Activated naive CD4-positive, alpha-beta T cell treated with anti-CD3 and anti-CD28 coated beads for 36 hours (primary cell): ENCODE measurements around the gene MTIF3. TPM values are rescaled to one million over a fixed set of nuclear protein-coding genes. Genes with fewer than 3 reads are reported as not detected.

Experiments used
- CTCF ChIA-PET: fragments of 350-600 bp; sonication (Branson Sonifier 250); formaldehyde crosslinking; loops from one replicate; lab custom pipeline; 2021; ENCODE audit warnings: antibody characterized with exemption; lab: Charles Lee
- DNase-seq: peaks from one replicate; pipeline ENCODE4 v3.0.0-alpha.2; 2020
- H3K27ac Mint-ChIP-seq: one replicate; pipeline ENCODE4 v1.8.0; 2021; ENCODE audit warnings: mild to moderate bottlenecking, mixed read lengths
- H3K27me3 Mint-ChIP-seq: one replicate; pipeline ENCODE4 v1.8.0; 2021; ENCODE audit warnings: low read depth, mixed read lengths
- H3K36me3 Mint-ChIP-seq: one replicate; pipeline ENCODE4 v1.8.0; 2021; ENCODE audit warnings: low read depth, mixed read lengths
- H3K4me1 Mint-ChIP-seq: one replicate; pipeline ENCODE4 v1.8.0; 2021; ENCODE audit warnings: low read depth, mixed read lengths
- H3K4me3 Mint-ChIP-seq: one replicate; pipeline ENCODE4 v1.8.0; 2021; ENCODE audit warnings: mild to moderate bottlenecking, moderate library complexity, mixed read lengths
- H3K9me3 Mint-ChIP-seq: one replicate; pipeline ENCODE4 v1.8.0; 2021; ENCODE audit warnings: mixed read lengths
- intact Hi-C: fragments of 100-400 bp; cut with micrococcal nuclease; formaldehyde crosslinking; loops from one replicate; pipeline ENCODE4 v1.15.1; 2023
- total RNA-seq, 2 experiments: library from RNA; stranded (reverse); gene quantifications; one replicate each; pipeline ENCODE4 v1.2.3, GENCODE V29; 2021

The MTIF3 gene
- total RNA-seq: 10 to 100 TPM; 34.0 to 42.1 TPM

GRCh38 chr13:27449936-27450828 is at the start of gene MTIF3:
Gene MTIF3 (minus strand): TSS chr13:27450564. CDS start chr13:27440448, 10,116 bp downstream.
- DNase-seq: peak; percentile 97
- CTCF ChIA-PET: interaction anchor here (0.9 to 1.3 kb wide), 2 partner anchors 12 to 25 kb away, joined by 4 to 5 read pairs; partner anchors contain the start of gene GTF3A
- no peaks in the 10 kb centered on the region for H3K27me3 Mint-ChIP-seq
- H3K9me3 Mint-ChIP-seq: no peaks in the 10 kb centered on the region
- peaks cover 55% of the 10 kb centered on the region for H3K4me1 Mint-ChIP-seq
- intact Hi-C loops: loop anchor here (1.0 to 5.0 kb wide), 6 partner anchors 24 to 688 kb away; partner anchors contain the start of genes LNX2, PAN3, RPL21 and USP12
- H3K27ac Mint-ChIP-seq: peak within 1 kb of the TSS; percentile 99
- peak within 1 kb of the TSS; percentile 94 for H3K4me3 Mint-ChIP-seq
- H3K36me3 Mint-ChIP-seq: peaks cover 12% of the 10 kb centered on the region

- no peak overlapping the region for H3K4me3 Mint-ChIP-seq
- DNase-seq: no peak
- intact Hi-C loops: no loop called here
- no peak overlapping the region for H3K27ac Mint-ChIP-seq
- CTCF ChIA-PET: interaction anchor here (1.0 kb wide), 1 partner anchor 11 kb away, joined by 6 read pairs; no protein-coding TSS in a partner anchor
- no peaks in the 10 kb centered on the region for H3K27me3 Mint-ChIP-seq
- H3K9me3 Mint-ChIP-seq: no peaks in the 10 kb centered on the region
- no peaks in the 10 kb centered on the region for H3K36me3 Mint-ChIP-seq
- H3K4me1 Mint-ChIP-seq: no peaks in the 10 kb centered on the region
These were observed 47.3 kb upstream of the MTIF3 start for GRCh38 chr13:27497563-27498230.

GRCh38 chr13:27496536-27497273 is 46.3 kb upstream of the MTIF3 start:
- Mint-ChIP-seq H3K27ac (no peak overlapping the region), H3K27me3 (no peaks in the 10 kb centered on the region), H3K4me1 (no peaks in the 10 kb centered on the region), H3K36me3 (no peaks in the 10 kb centered on the region), H3K9me3 (no peaks in the 10 kb centered on the region), H3K4me3 (no peak overlapping the region)
- CTCF ChIA-PET: interaction anchor here (1.0 to 1.4 kb wide), 2 partner anchors 10 to 21 kb away, joined by 3 to 6 read pairs; no protein-coding TSS in a partner anchor
- no peak for DNase-seq
- intact Hi-C loops: no loop called here

GRCh38 chr13:27496006-27496405 is 45.6 kb upstream of the MTIF3 start:
- intact Hi-C loops: no loop called here
- no peaks in the 10 kb centered on the region for H3K36me3 Mint-ChIP-seq

GRCh38 chr13:27495551-27495950 is 45.2 kb upstream of the MTIF3 start:
- Mint-ChIP-seq H3K4me3 (no peak overlapping the region), H3K27me3 (no peaks in the 10 kb centered on the region), H3K36me3 (no peaks in the 10 kb centered on the region), H3K27ac (no peak overlapping the region), H3K9me3 (no peaks in the 10 kb centered on the region), H3K4me1 (no peaks in the 10 kb centered on the region)
- CTCF ChIA-PET: interaction anchor here (1.4 kb wide), 1 partner anchor 19 kb away, joined by 3 read pairs; no protein-coding TSS in a partner anchor
- DNase-seq: no peak
- intact Hi-C loops: no loop called here

More at GRCh38 chr13:27496006-27496405, 45.6 kb upstream of the MTIF3 start:
- no peak for DNase-seq
- no peaks in the 10 kb centered on the region for H3K4me1 Mint-ChIP-seq
- no peak overlapping the region for H3K27ac Mint-ChIP-seq
- no peaks in the 10 kb centered on the region for H3K9me3 Mint-ChIP-seq
- H3K27me3 Mint-ChIP-seq: no peaks in the 10 kb centered on the region
- no peak overlapping the region for H3K4me3 Mint-ChIP-seq
- CTCF ChIA-PET: interaction anchor here (1.4 kb wide), 1 partner anchor 20 kb away, joined by 3 read pairs; no protein-coding TSS in a partner anchor

GRCh38 chr13:27493981-27494380 is 43.6 kb upstream of the MTIF3 start:
- no peaks in the 10 kb centered on the region for H3K27me3 Mint-ChIP-seq
- no peaks in the 10 kb centered on the region for H3K9me3 Mint-ChIP-seq
- intact Hi-C loops: no loop called here
- CTCF ChIA-PET: no interaction called here
- DNase-seq: no peak
- no peak overlapping the region for H3K27ac Mint-ChIP-seq
- H3K4me1 Mint-ChIP-seq: no peaks in the 10 kb centered on the region
- no peak overlapping the region for H3K4me3 Mint-ChIP-seq
- no peaks in the 10 kb centered on the region for H3K36me3 Mint-ChIP-seq

GRCh38 chr13:27489456-27489855 is 39.1 kb upstream of the MTIF3 start:
- Mint-ChIP-seq H3K36me3 (no peaks in the 10 kb centered on the region), H3K27me3 (no peaks in the 10 kb centered on the region), H3K4me1 (no peaks in the 10 kb centered on the region), H3K9me3 (no peaks in the 10 kb centered on the region), H3K27ac (no peak overlapping the region), H3K4me3 (no peak overlapping the region)
- no peak for DNase-seq
- intact Hi-C loops: no loop called here
- CTCF ChIA-PET: no interaction called here

- CTCF ChIA-PET: interaction anchor here (0.6 to 0.7 kb wide), 2 partner anchors 214 to 558 kb away, joined by 3 to 5 read pairs; no protein-coding TSS in a partner anchor
- H3K9me3 Mint-ChIP-seq: no peaks in the 10 kb centered on the region
- no peak overlapping the region for H3K27ac Mint-ChIP-seq
- no peaks in the 10 kb centered on the region for H3K4me1 Mint-ChIP-seq
- intact Hi-C loops: no loop called here
- H3K4me3 Mint-ChIP-seq: no peak overlapping the region
- no peaks in the 10 kb centered on the region for H3K36me3 Mint-ChIP-seq
- H3K27me3 Mint-ChIP-seq: no peaks in the 10 kb centered on the region
- DNase-seq: no peak
These were observed 37.4 kb upstream of the MTIF3 start for GRCh38 chr13:27487776-27488175.

GRCh38 chr13:27483421-27483820 is 33.1 kb upstream of the MTIF3 start:
- no peaks in the 10 kb centered on the region for H3K9me3 Mint-ChIP-seq
- no peaks in the 10 kb centered on the region for H3K4me1 Mint-ChIP-seq
- H3K4me3 Mint-ChIP-seq: no peak overlapping the region
- intact Hi-C loops: loop anchor here (5.0 kb wide), 1 partner anchor 101 kb away; no protein-coding TSS in a partner anchor
- no peak for DNase-seq
- no peak overlapping the region for H3K27ac Mint-ChIP-seq
- H3K27me3 Mint-ChIP-seq: no peaks in the 10 kb centered on the region
- no peaks in the 10 kb centered on the region for H3K36me3 Mint-ChIP-seq
- CTCF ChIA-PET: interaction anchor here (0.8 kb wide), 1 partner anchor 343 kb away, joined by 3 read pairs; no protein-coding TSS in a partner anchor

- CTCF ChIA-PET: interaction anchor here (0.8 kb wide), 1 partner anchor 344 kb away, joined by 3 read pairs; no protein-coding TSS in a partner anchor
- intact Hi-C loops: loop anchor here (5.0 kb wide), 1 partner anchor 101 kb away; no protein-coding TSS in a partner anchor
- H3K36me3 Mint-ChIP-seq: no peaks in the 10 kb centered on the region
- no peak for DNase-seq
- no peaks in the 10 kb centered on the region for H3K9me3 Mint-ChIP-seq
- H3K27me3 Mint-ChIP-seq: no peaks in the 10 kb centered on the region
- H3K4me3 Mint-ChIP-seq: no peak overlapping the region
- no peak overlapping the region for H3K27ac Mint-ChIP-seq
- H3K4me1 Mint-ChIP-seq: no peaks in the 10 kb centered on the region
These were observed 32.6 kb upstream of the MTIF3 start for GRCh38 chr13:27482983-27483382.

- Mint-ChIP-seq H3K27ac (no peak overlapping the region), H3K9me3 (no peaks in the 10 kb centered on the region), H3K27me3 (no peaks in the 10 kb centered on the region), H3K4me1 (peaks cover 5% of the 10 kb centered on the region), H3K36me3 (no peaks in the 10 kb centered on the region), H3K4me3 (no peak overlapping the region)
- CTCF ChIA-PET: interaction anchor here (1.2 kb wide), 1 partner anchor 344 kb away, joined by 4 read pairs; no protein-coding TSS in a partner anchor
- peak; percentile 63 for DNase-seq
- intact Hi-C loops: loop anchor here (1.0 to 5.0 kb wide), 3 partner anchors 53 to 345 kb away; no protein-coding TSS in a partner anchor
These were observed 31.4 kb upstream of the MTIF3 start for GRCh38 chr13:27481766-27482165.
